H9 (cell line): Measurements from ENCODE around the gene RALY. TPM values are rescaled to one million over a fixed set of nuclear protein-coding genes. Genes with fewer than 3 reads are reported as not detected.
"Not testable (repeated sequence)": the region's sequence is repeated elsewhere in the genome, so short reads cannot be mapped to it uniquely, and the experiment has no call there.

Source experiments
- DNase-seq: peaks from one replicate; pipeline ENCODE4 v3.0.0-alpha.2; 2017
- H2AFZ ChIP-seq: one replicate; pipeline ENCODE4 v1.6.1; 2013; ENCODE audit warnings: mild to moderate bottlenecking, low read length, control low read depth, moderate library complexity
- H2AK5ac ChIP-seq: 2 replicates; pipeline ENCODE4 v1.6.1; 2013; ENCODE audit warnings: low read length, control low read depth, mixed read lengths; ENCODE audit not compliant: insufficient read length
- H2BK120ac ChIP-seq: one replicate; pipeline ENCODE4 v1.6.1; 2013; ENCODE audit warnings: low read depth, mild to moderate bottlenecking, low read length, control low read depth, inconsistent platforms; ENCODE audit not compliant: poor library complexity, severe bottlenecking
- H2BK12ac ChIP-seq: 2 replicates; pipeline ENCODE4 v1.6.1; 2013; ENCODE audit warnings: low read length, control low read depth, mixed read lengths, low read depth; ENCODE audit not compliant: insufficient read length
- H2BK15ac ChIP-seq: 2 replicates; pipeline ENCODE4 v1.6.1; 2013; ENCODE audit warnings: low read depth, low read length, control low read depth
- H2BK20ac ChIP-seq: one replicate; pipeline ENCODE4 v1.6.1; 2013; ENCODE audit warnings: low read depth, mild to moderate bottlenecking, low read length, control low read depth, inconsistent platforms; ENCODE audit not compliant: poor library complexity, severe bottlenecking
- H2BK5ac ChIP-seq: 2 replicates; pipeline ENCODE4 v1.6.1; 2013; ENCODE audit warnings: low read length, control low read depth, mixed read lengths; ENCODE audit not compliant: insufficient read length
- H3K14ac ChIP-seq: 2 replicates; pipeline ENCODE4 v1.6.1; 2013; ENCODE audit warnings: low read length, control low read depth; ENCODE audit not compliant: insufficient read depth
- H3K18ac ChIP-seq: 2 replicates; pipeline ENCODE4 v1.6.1; 2013; ENCODE audit warnings: low read depth, mild to moderate bottlenecking, mixed read lengths, low read length, control low read depth; ENCODE audit not compliant: insufficient read length
- H3K23ac ChIP-seq: 2 replicates; pipeline ENCODE4 v1.6.1; 2013; ENCODE audit warnings: low read length, control low read depth, mixed read lengths, low read depth; ENCODE audit not compliant: insufficient read length
- H3K23me2 ChIP-seq: 2 replicates; pipeline ENCODE4 v1.6.1; 2013; ENCODE audit warnings: low read depth, mild to moderate bottlenecking, mixed read lengths, low read length, control low read depth; ENCODE audit not compliant: insufficient read length, poor library complexity, severe bottlenecking
- H3K27ac ChIP-seq: 2 replicates; pipeline ENCODE4 v1.5.1; 2013; ENCODE audit warnings: low read length, control low read depth, mixed read lengths, low read depth; ENCODE audit not compliant: insufficient read length
- H3K27me3 ChIP-seq: 2 replicates; pipeline ENCODE4 v1.6.1; 2013; ENCODE audit warnings: low read length, control low read depth, inconsistent platforms; ENCODE audit not compliant: insufficient read depth
- H3K4ac ChIP-seq: 2 replicates; pipeline ENCODE4 v1.6.1; 2013; ENCODE audit warnings: low read depth, mild to moderate bottlenecking, control low read depth, inconsistent platforms, low read length, moderate library complexity
- H3K4me1 ChIP-seq: 2 replicates; pipeline ENCODE4 v1.6.1; 2013; ENCODE audit warnings: low read length, control low read depth, inconsistent platforms; ENCODE audit not compliant: insufficient read depth
- H3K4me2 ChIP-seq: 2 replicates; pipeline ENCODE4 v1.6.1; 2013; ENCODE audit warnings: low read length, control low read depth, mixed read lengths; ENCODE audit not compliant: insufficient read length, insufficient read depth
- H3K56ac ChIP-seq: 2 replicates; pipeline ENCODE4 v1.6.1; 2013; ENCODE audit warnings: low read depth, mild to moderate bottlenecking, mixed read lengths, low read length, control low read depth; ENCODE audit not compliant: insufficient read length
- H3K79me1 ChIP-seq: 2 replicates; pipeline ENCODE4 v1.6.1; 2013; ENCODE audit warnings: low read depth, mild to moderate bottlenecking, moderate library complexity, low read length, control low read depth, inconsistent platforms; ENCODE audit not compliant: insufficient read depth, poor library complexity, severe bottlenecking
- H3K79me2 ChIP-seq: 2 replicates; pipeline ENCODE4 v1.6.1; 2013; ENCODE audit warnings: low read length, control low read depth, inconsistent platforms; ENCODE audit not compliant: insufficient read depth
- H3K9ac ChIP-seq: 2 replicates; pipeline ENCODE4 v1.6.1; 2013; ENCODE audit warnings: low read length, control low read depth, mixed read lengths; ENCODE audit not compliant: insufficient read length; ENCODE audit errors: extremely low read depth
- H3K9me3 ChIP-seq: one replicate; pipeline ENCODE4 v1.6.1; 2013; ENCODE audit warnings: low read depth, low read length, inconsistent platforms; ENCODE audit not compliant: control insufficient read depth
- H3T11ph ChIP-seq: one replicate; pipeline ENCODE4 v1.6.1; 2013; ENCODE audit warnings: mild to moderate bottlenecking, low read length, control low read depth, inconsistent platforms
- H4K20me1 ChIP-seq: one replicate; pipeline ENCODE4 v1.6.1; 2013; ENCODE audit not compliant: control insufficient read depth, insufficient read length, insufficient read depth
- H4K5ac ChIP-seq: 2 replicates; pipeline ENCODE4 v1.6.1; 2013; ENCODE audit warnings: low read depth, mild to moderate bottlenecking, mixed read lengths, low read length, control low read depth; ENCODE audit not compliant: insufficient read length
- H4K8ac ChIP-seq: replicated peaks from 2 replicates; pipeline ENCODE4 v1.6.1; 2013; ENCODE audit warnings: low read length, control low read depth, mixed read lengths, low read depth; ENCODE audit not compliant: insufficient read length
- H4K91ac ChIP-seq: 2 replicates; pipeline ENCODE4 v1.6.1; 2013; ENCODE audit warnings: low read depth, mild to moderate bottlenecking, moderate library complexity, mixed read lengths, low read length, control low read depth; ENCODE audit not compliant: insufficient read length
- H3K27ac Mint-ChIP-seq, 3 experiments: 2 replicates in 2 of 3; 3 replicates in 1 of 3; pipeline ENCODE4 v1.8.0; 2020 to 2021; ENCODE audit warnings: mixed read lengths in 3 of 3, mild to moderate bottlenecking in 1 of 3, moderate library complexity in 1 of 3
- H3K27me3 Mint-ChIP-seq: 2 replicates; pipeline ENCODE4 v1.8.0; 2021; ENCODE audit warnings: low read depth, mild to moderate bottlenecking, moderate library complexity, mixed read lengths
- H3K36me3 Mint-ChIP-seq, 3 experiments: 2 replicates in 2 of 3; 3 replicates in 1 of 3; pipeline ENCODE4 v1.8.0; 2020 to 2021; ENCODE audit warnings: low read depth in 3 of 3, mixed read lengths in 3 of 3; ENCODE audit not compliant: insufficient read depth in 1 of 3
- H3K4me1 Mint-ChIP-seq, 2 experiments: 2 replicates each; pipeline ENCODE4 v1.8.0; 2020; ENCODE audit warnings: mixed read lengths in 2 of 2
- H3K4me3 Mint-ChIP-seq, 2 experiments: 2 replicates in 1 of 2; 3 replicates in 1 of 2; pipeline ENCODE4 v1.8.0; 2020 to 2021; ENCODE audit warnings: mild to moderate bottlenecking in 2 of 2, mixed read lengths in 2 of 2, moderate library complexity in 1 of 2
- H3K9me3 Mint-ChIP-seq, 2 experiments: 2 replicates in 1 of 2; 3 replicates in 1 of 2; pipeline ENCODE4 v1.8.0; 2020; ENCODE audit warnings: mild to moderate bottlenecking in 2 of 2, mixed read lengths in 2 of 2, moderate library complexity in 1 of 2
- WGBS: extraction: QIAGEN DNeasy Blood & Tissue Kit; methylation state at CpG from one replicate; pipeline ENCODE4 v1.1.7; 2013; ENCODE audit warnings: missing lambda C conversion rate, low lambda C conversion rate, mixed read lengths; ENCODE audit not compliant: insufficient read length; ENCODE audit errors: extremely low coverage; 5-methylcytosine and 5-hydroxymethylcytosine counted together
- total RNA-seq: library from RNA; stranded (reverse); gene quantifications from 2 replicates; pipeline ENCODE4 v1.2.1, GENCODE V29; 2021
- TF ChIP-seq, protein P1 (sequence below): fragments of 200-600 bp; sonication (generic); conservative IDR thresholded peaks from 3 replicates; pipeline ENCODE4 v1.8.0; 2021; ENCODE audit warnings: antibody characterized with exemption, mild to moderate bottlenecking

RALY gene
- total RNA-seq, 1 experiment from 2014 or later, result 199 TPM

- Histone ChIP-seq H3K4me1 (no peaks in the 10 kb centered on the region), H3K27me3 (no peaks in the 10 kb centered on the region), H3K4ac (no peak overlapping the region), H3K9me3 (no peaks in the 10 kb centered on the region), H3K4me2 (no peak overlapping the region), H3K79me1 (no peaks in the 10 kb centered on the region), H4K5ac (no peak overlapping the region), H2AK5ac (no peak overlapping the region), H2AFZ (no peak overlapping the region), H3K23ac (no peak overlapping the region), H4K20me1 (no peaks in the 10 kb centered on the region), H3K27ac (no peak overlapping the region), H3T11ph (no peak overlapping the region), H3K18ac (no peak overlapping the region), H2BK20ac (no peak overlapping the region), H4K91ac (no peak overlapping the region), H3K23me2 (no peaks in the 10 kb centered on the region), H3K79me2 (no peaks in the 10 kb centered on the region), H3K14ac (no peak overlapping the region), H4K8ac (no peak overlapping the region), H2BK5ac (no peak overlapping the region), H2BK12ac (no peak overlapping the region), H3K9ac (no peak overlapping the region), H2BK15ac (no peak overlapping the region), H2BK120ac (no peak overlapping the region), H3K56ac (no peak overlapping the region)
- Mint-ChIP-seq H3K36me3 (peaks cover 0 to 11% (median 3%) of the 10 kb centered on the region in 3 experiments; a peak in 5 of 7 replicates), H3K27ac (peak overlapping the region in 1 of 3 experiments; percentile 33; a peak in 1 of 7 replicates), H3K27me3 (peaks cover 29% of the 10 kb centered on the region), H3K4me1 (peaks cover 2 to 3% of the 10 kb centered on the region in 2 experiments; a peak in 3 of 4 replicates), H3K9me3 (peaks cover 14 to 18% of the 10 kb centered on the region in 2 experiments), H3K4me3 (no peak overlapping the region)
- no peak for DNase-seq
- TF ChIP-seq, protein P1, sequence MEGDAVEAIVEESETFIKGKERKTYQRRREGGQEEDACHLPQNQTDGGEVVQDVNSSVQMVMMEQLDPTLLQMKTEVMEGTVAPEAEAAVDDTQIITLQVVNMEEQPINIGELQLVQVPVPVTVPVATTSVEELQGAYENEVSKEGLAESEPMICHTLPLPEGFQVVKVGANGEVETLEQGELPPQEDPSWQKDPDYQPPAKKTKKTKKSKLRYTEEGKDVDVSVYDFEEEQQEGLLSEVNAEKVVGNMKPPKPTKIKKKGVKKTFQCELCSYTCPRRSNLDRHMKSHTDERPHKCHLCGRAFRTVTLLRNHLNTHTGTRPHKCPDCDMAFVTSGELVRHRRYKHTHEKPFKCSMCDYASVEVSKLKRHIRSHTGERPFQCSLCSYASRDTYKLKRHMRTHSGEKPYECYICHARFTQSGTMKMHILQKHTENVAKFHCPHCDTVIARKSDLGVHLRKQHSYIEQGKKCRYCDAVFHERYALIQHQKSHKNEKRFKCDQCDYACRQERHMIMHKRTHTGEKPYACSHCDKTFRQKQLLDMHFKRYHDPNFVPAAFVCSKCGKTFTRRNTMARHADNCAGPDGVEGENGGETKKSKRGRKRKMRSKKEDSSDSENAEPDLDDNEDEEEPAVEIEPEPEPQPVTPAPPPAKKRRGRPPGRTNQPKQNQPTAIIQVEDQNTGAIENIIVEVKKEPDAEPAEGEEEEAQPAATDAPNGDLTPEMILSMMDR, result no peak
- no CpG with 5 or more reads among the region's 4 CpGs for WGBS
Observed at GRCh38 chr20:34131491-34131890, 137.8 kb downstream of the RALY start.

- WGBS, result no CpG with 5 or more reads among the region's 26 CpGs
- H3K36me3 Mint-ChIP-seq, result peaks cover 0 to 11% (median 3%) of the 10 kb centered on the region in 3 experiments; a peak in 4 of 7 replicates
Observed at GRCh38 chr20:34132491-34132890, 138.8 kb downstream of the RALY start.

More at GRCh38 chr20:34132491-34132890, 138.8 kb downstream of the RALY start:
- not testable (repeated sequence) for H3K4me3 Mint-ChIP-seq, H3K27ac ChIP-seq, H4K8ac ChIP-seq, H4K5ac ChIP-seq, H2BK120ac ChIP-seq, H3K9ac ChIP-seq, H3K23me2 ChIP-seq, H4K20me1 ChIP-seq, H3K9me3 ChIP-seq, H3K27ac Mint-ChIP-seq, DNase-seq, H2BK12ac ChIP-seq, H2AK5ac ChIP-seq, H3K14ac ChIP-seq, H3K27me3 ChIP-seq, H3K56ac ChIP-seq, H4K91ac ChIP-seq, H3K18ac ChIP-seq, H3K23ac ChIP-seq, H3T11ph ChIP-seq, H3K79me2 ChIP-seq, H2BK15ac ChIP-seq, H3K4me1 ChIP-seq, H3K79me1 ChIP-seq, H3K4me1 Mint-ChIP-seq, H2BK5ac ChIP-seq, H2BK20ac ChIP-seq, H3K4ac ChIP-seq, H2AFZ ChIP-seq, H3K4me2 ChIP-seq
- Mint-ChIP-seq H3K27me3 (peaks cover 27% of the 10 kb centered on the region), H3K9me3 (peaks cover 14% of the 10 kb centered on the region in 2 experiments)
